Activated naive CD8-positive, alpha-beta T cell treated with anti-CD3 and anti-CD28 coated beads for 36 hours (primary cell): Measurements from ENCODE around the gene ATF6B. TPM values are rescaled to one million over a fixed set of nuclear protein-coding genes. Genes with fewer than 3 reads are reported as not detected.

Experiments used
- DNase-seq: peaks from one replicate; pipeline ENCODE4 v3.0.0; 2021
- H3K27ac Mint-ChIP-seq: one replicate; pipeline ENCODE4 v1.8.0; 2022; ENCODE audit warnings: mild to moderate bottlenecking, moderate library complexity, mixed read lengths
- H3K27me3 Mint-ChIP-seq: one replicate; pipeline ENCODE4 v1.8.0; 2022; ENCODE audit warnings: mild to moderate bottlenecking, mixed read lengths
- H3K36me3 Mint-ChIP-seq: one replicate; pipeline ENCODE4 v1.8.0; 2021; ENCODE audit warnings: mild to moderate bottlenecking, mixed read lengths
- H3K4me1 Mint-ChIP-seq: one replicate; pipeline ENCODE4 v1.8.0; 2021; ENCODE audit warnings: mixed read lengths
- H3K4me3 Mint-ChIP-seq: one replicate; pipeline ENCODE4 v1.8.0; 2022; ENCODE audit warnings: mild to moderate bottlenecking, moderate library complexity, mixed read lengths
- H3K9me3 Mint-ChIP-seq: one replicate; pipeline ENCODE4 v1.8.0; 2022; ENCODE audit warnings: mixed read lengths
- total RNA-seq, 2 experiments: library from RNA; stranded (reverse); gene quantifications; one replicate each; pipeline ENCODE4 v1.2.3, GENCODE V29; 2021

ATF6B gene
- 10 to 100 TPM; 50.4 to 53.5 TPM for total RNA-seq

GRCh38 chr6:32127717-32128592, at the start of gene ATF6B:
Gene ATF6B, minus strand, starts transcription at chr6:32128246. Its CDS starts 39 bp downstream, at chr6:32128207.
- H3K27ac Mint-ChIP-seq: peak within 1 kb of the TSS; percentile 96
- H3K4me1 Mint-ChIP-seq: peaks cover 28% of the 10 kb centered on the region
- H3K36me3 Mint-ChIP-seq: peaks cover 8% of the 10 kb centered on the region
- peak within 1 kb of the TSS; percentile 99 for H3K4me3 Mint-ChIP-seq
- H3K27me3 Mint-ChIP-seq: no peaks in the 10 kb centered on the region
- no peaks in the 10 kb centered on the region for H3K9me3 Mint-ChIP-seq
- DNase-seq: peak; percentile 96

- peaks cover 15% of the 10 kb centered on the region for H3K36me3 Mint-ChIP-seq
- no peaks in the 10 kb centered on the region for H3K9me3 Mint-ChIP-seq
- H3K27me3 Mint-ChIP-seq: no peaks in the 10 kb centered on the region
- peak overlapping the region; percentile 95 for H3K27ac Mint-ChIP-seq
- H3K4me1 Mint-ChIP-seq: peaks cover 53% of the 10 kb centered on the region
- peak; percentile 36 for DNase-seq
- peak overlapping the region; percentile 94 for H3K4me3 Mint-ChIP-seq
Measured at GRCh38 chr6:32177183-32177787, 49.2 kb upstream of the ATF6B start.

- Mint-ChIP-seq H3K9me3 (no peaks in the 10 kb centered on the region), H3K27me3 (no peaks in the 10 kb centered on the region)
- DNase-seq: no peak
Measured at GRCh38 chr6:32176476-32177182, 48.6 kb upstream of the ATF6B start.

GRCh38 chr6:32175711-32176475, 47.8 kb upstream of the ATF6B start, which contains the start of gene AGPAT1:
Gene AGPAT1, minus strand, starts transcription at chr6:32176084. Its CDS starts 4,588 bp downstream, at chr6:32171496.
- Mint-ChIP-seq H3K27me3 (no peaks in the 10 kb centered on the region), H3K36me3 (peaks cover 15% of the 10 kb centered on the region), H3K9me3 (no peaks in the 10 kb centered on the region), H3K4me1 (peaks cover 53% of the 10 kb centered on the region), H3K4me3 (peak within 1 kb of the TSS; percentile 94), H3K27ac (peak within 1 kb of the TSS; percentile 95)
- peak; percentile 96 for DNase-seq

More at GRCh38 chr6:32176476-32177182, 48.6 kb upstream of the ATF6B start:
- peak overlapping the region; percentile 95 for H3K27ac Mint-ChIP-seq
- H3K4me3 Mint-ChIP-seq: peak overlapping the region; percentile 94
- peaks cover 53% of the 10 kb centered on the region for H3K4me1 Mint-ChIP-seq
- peaks cover 15% of the 10 kb centered on the region for H3K36me3 Mint-ChIP-seq

GRCh38 chr6:32175322-32175710, 47.3 kb upstream of the ATF6B start:
- Mint-ChIP-seq H3K27me3 (no peaks in the 10 kb centered on the region), H3K36me3 (peaks cover 15% of the 10 kb centered on the region), H3K4me3 (peak overlapping the region; percentile 94), H3K27ac (peak overlapping the region; percentile 70), H3K9me3 (no peaks in the 10 kb centered on the region), H3K4me1 (peaks cover 53% of the 10 kb centered on the region)
- DNase-seq: no peak

- Mint-ChIP-seq H3K27ac (no peak overlapping the region), H3K36me3 (peaks cover 21% of the 10 kb centered on the region), H3K4me1 (peaks cover 48% of the 10 kb centered on the region), H3K27me3 (no peaks in the 10 kb centered on the region), H3K9me3 (no peaks in the 10 kb centered on the region), H3K4me3 (peak overlapping the region; percentile 94)
- no peak for DNase-seq
Measured at GRCh38 chr6:32174416-32174815, 46.4 kb upstream of the ATF6B start.

GRCh38 chr6:32173051-32173727, 45.1 kb upstream of the ATF6B start:
- Mint-ChIP-seq H3K9me3 (no peaks in the 10 kb centered on the region), H3K27ac (no peak overlapping the region), H3K4me3 (no peak overlapping the region), H3K27me3 (no peaks in the 10 kb centered on the region), H3K4me1 (peaks cover 43% of the 10 kb centered on the region), H3K36me3 (peaks cover 18% of the 10 kb centered on the region)
- no peak for DNase-seq

GRCh38 chr6:32171234-32171633, 43.2 kb upstream of the ATF6B start:
- H3K4me3 Mint-ChIP-seq: no peak overlapping the region
- peaks cover 18% of the 10 kb centered on the region for H3K36me3 Mint-ChIP-seq
- H3K9me3 Mint-ChIP-seq: no peaks in the 10 kb centered on the region
- peaks cover 30% of the 10 kb centered on the region for H3K4me1 Mint-ChIP-seq
- no peaks in the 10 kb centered on the region for H3K27me3 Mint-ChIP-seq
- DNase-seq: no peak
- H3K27ac Mint-ChIP-seq: no peak overlapping the region

- H3K9me3 Mint-ChIP-seq: no peaks in the 10 kb centered on the region
- H3K27ac Mint-ChIP-seq: peak overlapping the region; percentile 22
- DNase-seq: no peak
- peaks cover 21% of the 10 kb centered on the region for H3K36me3 Mint-ChIP-seq
- H3K27me3 Mint-ChIP-seq: no peaks in the 10 kb centered on the region
- peaks cover 27% of the 10 kb centered on the region for H3K4me1 Mint-ChIP-seq
- no peak overlapping the region for H3K4me3 Mint-ChIP-seq
Measured at GRCh38 chr6:32170294-32170693, 42.2 kb upstream of the ATF6B start.

GRCh38 chr6:32168807-32169591, 41.0 kb upstream of the ATF6B start:
- Mint-ChIP-seq H3K27me3 (no peaks in the 10 kb centered on the region), H3K9me3 (no peaks in the 10 kb centered on the region), H3K4me3 (no peak overlapping the region), H3K36me3 (peaks cover 23% of the 10 kb centered on the region), H3K4me1 (peaks cover 17% of the 10 kb centered on the region), H3K27ac (no peak overlapping the region)
- DNase-seq: no peak

- H3K4me3 Mint-ChIP-seq: no peak overlapping the region
- no peak for DNase-seq
- H3K27me3 Mint-ChIP-seq: no peaks in the 10 kb centered on the region
- H3K9me3 Mint-ChIP-seq: no peaks in the 10 kb centered on the region
- peaks cover 11% of the 10 kb centered on the region for H3K4me1 Mint-ChIP-seq
- H3K36me3 Mint-ChIP-seq: peaks cover 22% of the 10 kb centered on the region
- H3K27ac Mint-ChIP-seq: no peak overlapping the region
Measured at GRCh38 chr6:32168350-32168749, 40.3 kb upstream of the ATF6B start.

- Mint-ChIP-seq H3K27ac (no peak overlapping the region), H3K9me3 (no peaks in the 10 kb centered on the region), H3K4me1 (peaks cover 6% of the 10 kb centered on the region), H3K27me3 (no peaks in the 10 kb centered on the region), H3K4me3 (no peak overlapping the region), H3K36me3 (peaks cover 22% of the 10 kb centered on the region)
- no peak for DNase-seq
Measured at GRCh38 chr6:32167761-32168262, 39.8 kb upstream of the ATF6B start.

GRCh38 chr6:32167154-32167760, 39.2 kb upstream of the ATF6B start:
- Mint-ChIP-seq H3K27me3 (no peaks in the 10 kb centered on the region), H3K4me1 (peaks cover 3% of the 10 kb centered on the region), H3K9me3 (no peaks in the 10 kb centered on the region), H3K27ac (no peak overlapping the region), H3K36me3 (peaks cover 22% of the 10 kb centered on the region), H3K4me3 (no peak overlapping the region)
- DNase-seq: no peak
